Effector memory CD4-positive, alpha-beta T cell (primary cell): Measurements from ENCODE around the gene SLC22A23.
"Not testable (repeated sequence)": the region's sequence is repeated elsewhere in the genome, so short reads cannot be mapped to it uniquely, and the experiment has no call there.

Experiments used
- DNase-seq, 3 donors: peaks; one replicate each; pipeline ENCODE4 v3.0.0-alpha.2; 2020
- H3K27ac ChIP-seq: 2 replicates; pipeline ENCODE4 v1.7.0; 2013; ENCODE audit warnings: mild to moderate bottlenecking, low read length, moderate library complexity; ENCODE audit not compliant: insufficient read depth, poor library complexity, severe bottlenecking
- H3K27me3 ChIP-seq: replicated peaks from 2 replicates; pipeline ENCODE4 v1.7.0; 2013; ENCODE audit warnings: mild to moderate bottlenecking, low read length; ENCODE audit not compliant: insufficient read depth, control insufficient read depth, poor library complexity, severe bottlenecking
- H3K36me3 ChIP-seq: 2 replicates; pipeline ENCODE4 v1.7.0; 2013; ENCODE audit warnings: mild to moderate bottlenecking, low read length, moderate library complexity; ENCODE audit not compliant: control insufficient read depth, insufficient read depth
- H3K4me1 ChIP-seq: 2 replicates; pipeline ENCODE4 v1.7.0; 2013; ENCODE audit warnings: low read length, mild to moderate bottlenecking; ENCODE audit not compliant: control insufficient read depth, insufficient read depth, poor library complexity, severe bottlenecking
- H3K4me3 ChIP-seq: 2 replicates; pipeline ENCODE4 v1.7.0; 2013; ENCODE audit warnings: low read length, low read depth, mild to moderate bottlenecking; ENCODE audit not compliant: insufficient read depth, poor library complexity, severe bottlenecking
- H3K9me3 ChIP-seq: 2 replicates; pipeline ENCODE4 v1.7.0; 2013; ENCODE audit warnings: mild to moderate bottlenecking, low read length, moderate library complexity; ENCODE audit not compliant: control insufficient read depth

SLC22A23 gene

GRCh38 chr6:3386374-3386857 lies 70.4 kb downstream of the SLC22A23 start:
- Histone ChIP-seq H3K27ac (no peak overlapping the region), H3K4me3 (no peak overlapping the region), H3K4me1 (no peaks in the 10 kb centered on the region), H3K27me3 (no peaks in the 10 kb centered on the region), H3K36me3 (no peaks in the 10 kb centered on the region), H3K9me3 (no peaks in the 10 kb centered on the region)
- no peak for DNase-seq

- H3K27me3 ChIP-seq, result no peaks in the 10 kb centered on the region
- no peak for DNase-seq
- no peaks in the 10 kb centered on the region for H3K9me3 ChIP-seq
- no peaks in the 10 kb centered on the region for H3K4me1 ChIP-seq
- no peak overlapping the region for H3K27ac ChIP-seq
- no peaks in the 10 kb centered on the region for H3K36me3 ChIP-seq
- H3K4me3 ChIP-seq, result no peak overlapping the region
Measured at GRCh38 chr6:3385660-3386151, 71.1 kb downstream of the SLC22A23 start.

GRCh38 chr6:3385181-3385580 lies 71.7 kb downstream of the SLC22A23 start:
- not testable (repeated sequence) for DNase-seq, H3K4me3 ChIP-seq, H3K27me3 ChIP-seq, H3K27ac ChIP-seq, H3K4me1 ChIP-seq, H3K36me3 ChIP-seq, H3K9me3 ChIP-seq

- no peak overlapping the region for H3K27ac ChIP-seq
- no peak for DNase-seq
- H3K27me3 ChIP-seq, result no peaks in the 10 kb centered on the region
- H3K36me3 ChIP-seq, result no peaks in the 10 kb centered on the region
- H3K4me1 ChIP-seq, result no peaks in the 10 kb centered on the region
- H3K9me3 ChIP-seq, result no peaks in the 10 kb centered on the region
- no peak overlapping the region for H3K4me3 ChIP-seq
Measured at GRCh38 chr6:3384241-3385143, 72.4 kb downstream of the SLC22A23 start.

GRCh38 chr6:3383525-3383924 lies 73.3 kb downstream of the SLC22A23 start:
- H3K27me3 ChIP-seq, result no peaks in the 10 kb centered on the region
- H3K27ac ChIP-seq, result no peak overlapping the region
- H3K4me1 ChIP-seq, result peaks cover 6% of the 10 kb centered on the region
- no peaks in the 10 kb centered on the region for H3K36me3 ChIP-seq
- H3K9me3 ChIP-seq, result no peaks in the 10 kb centered on the region
- DNase-seq, result no peak
- no peak overlapping the region for H3K4me3 ChIP-seq

GRCh38 chr6:3382326-3383279 lies 74.2 kb downstream of the SLC22A23 start:
- H3K36me3 ChIP-seq, result no peaks in the 10 kb centered on the region
- no peak overlapping the region for H3K4me3 ChIP-seq
- peaks cover 6% of the 10 kb centered on the region for H3K4me1 ChIP-seq
- H3K9me3 ChIP-seq, result no peaks in the 10 kb centered on the region
- no peak overlapping the region for H3K27ac ChIP-seq
- DNase-seq, result no peak
- H3K27me3 ChIP-seq, result no peaks in the 10 kb centered on the region

- H3K27me3 ChIP-seq, result no peaks in the 10 kb centered on the region
Measured at GRCh38 chr6:3381233-3381921, 75.5 kb downstream of the SLC22A23 start.

GRCh38 chr6:3380344-3381232 lies 76.3 kb downstream of the SLC22A23 start:
- Histone ChIP-seq H3K36me3 (no peaks in the 10 kb centered on the region), H3K9me3 (no peaks in the 10 kb centered on the region), H3K27ac (no peak overlapping the region), H3K4me1 (peaks cover 6% of the 10 kb centered on the region), H3K27me3 (no peaks in the 10 kb centered on the region), H3K4me3 (no peak overlapping the region)
- DNase-seq, result no peak

More at GRCh38 chr6:3381233-3381921, 75.5 kb downstream of the SLC22A23 start:
- H3K27ac ChIP-seq, result no peak overlapping the region
- H3K4me3 ChIP-seq, result no peak overlapping the region
- no peaks in the 10 kb centered on the region for H3K9me3 ChIP-seq
- DNase-seq, result no peak
- peaks cover 6% of the 10 kb centered on the region for H3K4me1 ChIP-seq
- no peaks in the 10 kb centered on the region for H3K36me3 ChIP-seq
